ENCODE data around the gene TBCK. TPM values are rescaled to one million over a fixed set of nuclear protein-coding genes. Genes with fewer than 3 reads are reported as not detected.
A peak's percentile ranks its signal among the peaks of the same experiment; 100 is the strongest.

Gene TBCK
- total and polyA plus RNA-seq, 2 of the 13 experiments (the other 11 are each of a cell fraction or from before 2014, with no cell fraction given), result 51.0 to 62.4 TPM

GRCh38 chr4:106287353-106287969 lies 28.5 kb downstream of the TBCK start:
- CTCF ChIA-PET (ENCODE audit: low intra/inter-chr PET ratio, low total read pairs), result no interaction called here
- intact Hi-C loops (cut with micrococcal nuclease; ENCODE audit: unreplicated experiment) (loop anchor here (1.0 to 2.0 kb wide), 2 partner anchors 29 kb away; partner anchors contain the start of genes AIMP1 and TBCK), in situ Hi-C loops (cut with HindIII; ENCODE audit: extremely low pct_ligation_motif_present, low pct_unique_long_range_greater_than_20kb) (no loop called here)
- Histone ChIP-seq H3K27me3 (ENCODE audit: control insufficient read depth in 1 of 2, insufficient read depth in 2 of 2, low read length in 2 of 2) (no peaks in the 10 kb centered on the region), H3K9me3 (ENCODE audit: low read length) (no peaks in the 10 kb centered on the region), H3K4me1 (ENCODE audit: insufficient read depth, low read length) (peaks cover 37% of the 10 kb centered on the region), H3K9ac (ENCODE audit: insufficient read depth, low read depth, low read length) (peak overlapping the region; percentile 71), H3K36me3 (replicated peaks in 1 of 2; ENCODE audit: control insufficient read depth in 1 of 2, insufficient read depth in 2 of 2, low read length in 2 of 2) (peaks cover 5 to 20% of the 10 kb centered on the region in 2 experiments), H3K4me3 (replicated peaks in 1 of 3; ENCODE audit: insufficient read depth in 1 of 3, low read depth in 2 of 3, low read length in 3 of 3) (no peak overlapping the region), H2AFZ (ENCODE audit: low read length) (no peak overlapping the region), H4K20me1 (ENCODE audit: insufficient read depth, low read length) (no peaks in the 10 kb centered on the region), H3K79me2 (ENCODE audit: insufficient read depth, low read length) (peaks cover 65% of the 10 kb centered on the region), H3K4me2 (ENCODE audit: low read depth, low read length) (peak overlapping the region; percentile 21; the same call in 1 of the 2 replicates), H3K27ac (ENCODE audit: extremely low read length, insufficient read depth, low read length) (peak overlapping the region; percentile 98)
- peak; percentile 100 for ATAC-seq
- BruUV-seq (replicated peaks), result no TSS peak
- peak; percentile 97 for DNase-seq (ENCODE audit: low spot score)
- POLR2A ChIA-PET, result interaction anchor here (0.7 to 3.0 kb wide), 16 partner anchors 10 to 46 kb away, joined by 3 to 43 read pairs (median 4); partner anchors contain the start of genes AIMP1 and TBCK
- FAIRE-seq, result peak; percentile 81
- peak; percentile 95 for TF ChIP-seq RCOR2 (CRISPR knock-in tag; IDR thresholded peaks at IDR 0.05)
- TF ChIP-seq ZNF788 (CRISPR knock-in tag; IDR thresholded peaks at IDR 0.05; ENCODE audit: borderline replicate concordance), result peak; percentile 69; the same call in 1 of the 2 replicates
- TF ChIP-seq POLR2AphosphoS5 (IDR thresholded peaks at IDR 0.05; ENCODE audit: low read depth, low read length), result peak; percentile 35; the same call in 1 of the 2 replicates
- peak; percentile 81 for TF ChIP-seq KMT2B (CRISPR knock-in tag; IDR thresholded peaks at IDR 0.05)
- peak; percentile 96 for TF ChIP-seq ZNF335 (CRISPR knock-in tag; IDR thresholded peaks at IDR 0.05)
- no peak for TF ChIP-seq NFAT5 (CRISPR knock-in tag; IDR thresholded peaks at IDR 0.05)
- TF ChIP-seq CREM (IDR thresholded peaks at IDR 0.05), result peak; percentile 85
- TF ChIP-seq CREM (CRISPR knock-in tag; IDR thresholded peaks at IDR 0.05), result no peak
- TF ChIP-seq ZNF20 (CRISPR knock-in tag; IDR thresholded peaks at IDR 0.05), result no peak
- TF ChIP-seq HNF4G (IDR thresholded peaks at IDR 0.05; ENCODE audit: borderline replicate concordance, low read depth, low read length), result no peak
- TF ChIP-seq HNF4G (CRISPR knock-in tag; IDR thresholded peaks at IDR 0.05; ENCODE audit: borderline replicate concordance, low read depth), result 0 out of 2 replicates have a peak, but pooled peaks have one; percentile 22
- peak; percentile 41 for TF ChIP-seq MNT (IDR thresholded peaks at IDR 0.05)
- TF ChIP-seq MTA1 (CRISPR knock-in tag; IDR thresholded peaks at IDR 0.05; ENCODE audit: borderline replicate concordance), result no peak
- peak; percentile 72; the same call in 1 of the 2 replicates for TF ChIP-seq ZNF281 (CRISPR knock-in tag; IDR thresholded peaks at IDR 0.05; ENCODE audit: borderline replicate concordance)
